ENCODE measurements around the gene PHLPP2.
"Not testable (repeated sequence)": the region's sequence is repeated elsewhere in the genome, so short reads cannot be mapped to it uniquely, and the experiment has no call there.

PHLPP2 gene

GRCh38 chr16:71666264-71666663 lies 58.2 kb downstream of the PHLPP2 start:
- DNase-seq, result no peak

- DNase-seq, result no peak
Measured at GRCh38 chr16:71659471-71659870, 65.0 kb downstream of the PHLPP2 start.

GRCh38 chr16:71658771-71659170 lies 65.7 kb downstream of the PHLPP2 start:
- no peak for DNase-seq

- no peak for DNase-seq
Measured at GRCh38 chr16:71649704-71650103, 74.8 kb downstream of the PHLPP2 start.

GRCh38 chr16:71648921-71649320 lies 75.6 kb downstream of the PHLPP2 start:
- no peak for DNase-seq

- no peak for DNase-seq
Measured at GRCh38 chr16:71648162-71648561, 76.3 kb downstream of the PHLPP2 start.

- no peak for DNase-seq
Measured at GRCh38 chr16:71647391-71647790, 77.1 kb downstream of the PHLPP2 start.

- DNase-seq, result no peak
Measured at GRCh38 chr16:71645450-71645849, 79.1 kb downstream of the PHLPP2 start.

- DNase-seq, result no peak
Measured at GRCh38 chr16:71637398-71637797, 87.1 kb downstream of the PHLPP2 start.

- DNase-seq, result no peak
Measured at GRCh38 chr16:71635632-71636031, 88.9 kb downstream of the PHLPP2 start.

GRCh38 chr16:71631776-71632175 lies 92.7 kb downstream of the PHLPP2 start:
- DNase-seq, result no peak

- no peak for DNase-seq
Measured at GRCh38 chr16:71630808-71631207, 93.7 kb downstream of the PHLPP2 start.

GRCh38 chr16:71629278-71630016 lies 95.1 kb downstream of the PHLPP2 start:
- no peak for DNase-seq

- no peak for DNase-seq
Measured at GRCh38 chr16:71628810-71629209, 95.7 kb downstream of the PHLPP2 start.

GRCh38 chr16:71627731-71628181 lies 96.7 kb downstream of the PHLPP2 start:
- no peak for DNase-seq

GRCh38 chr16:71626858-71627213 lies 97.7 kb downstream of the PHLPP2 start:
- no peak for DNase-seq

GRCh38 chr16:71626018-71626857 lies 98.3 kb downstream of the PHLPP2 start, which contains the start of gene MARVELD3:
MARVELD3 (plus strand) TSS chr16:71626184; CDS start chr16:71626230, 46 bp downstream.
- DNase-seq, result peak in 1 of 2 experiments; percentile 19

- DNase-seq, result no peak
Measured at GRCh38 chr16:71625113-71625850, 99.2 kb downstream of the PHLPP2 start.

- DNase-seq, result no peak
Measured at GRCh38 chr16:71623597-71623996, 100.9 kb downstream of the PHLPP2 start.

- DNase-seq, result no peak
Measured at GRCh38 chr16:71622088-71622487, 102.4 kb downstream of the PHLPP2 start.

- DNase-seq, result no peak
Measured at GRCh38 chr16:71618429-71618828, 106.1 kb downstream of the PHLPP2 start.

- DNase-seq, result not testable (repeated sequence)
Measured at GRCh38 chr16:71614956-71615355, 109.5 kb downstream of the PHLPP2 start.
